A673 (cell line): ENCODE measurements around the gene PGM2L1. TPM values are rescaled to one million over a fixed set of nuclear protein-coding genes. Genes with fewer than 3 reads are reported as not detected.
"Not testable (repeated sequence)": the region's sequence is repeated elsewhere in the genome, so short reads cannot be mapped to it uniquely, and the experiment has no call there.

Experiments
- BruUV-seq: library from RNA; stranded (reverse); fragments of 400-500 nt; replicated peaks from 2 replicates; lab custom pipeline; 2021; lab: Mats Ljungman, UMichigan
- CTCF ChIA-PET: fragments of 300-600 bp; sonication (Branson Sonifier 250); formaldehyde crosslinking; loops from one replicate; lab custom pipeline; 2022; ENCODE audit warnings: antibody characterized with exemption; lab: Charles Lee
- POLR2A ChIA-PET: fragments of 300-600 bp; sonication (Branson Sonifier 250); formaldehyde crosslinking; loops from one replicate; lab custom pipeline; 2022; ENCODE audit warnings: antibody characterized with exemption; ENCODE audit not compliant: low non-redundant PET; lab: Charles Lee
- DNase-seq: peaks from one replicate; pipeline ENCODE4 v3.0.0-alpha.2; 2015; ENCODE audit warnings: low spot score
- H3K27ac ChIP-seq: fragments of 200-600 bp; sonication (generic); 2 replicates; pipeline ENCODE4 v1.5.1; 2016; ENCODE audit warnings: mixed run types, low read depth, mild to moderate bottlenecking, mixed read lengths, antibody characterized with exemption, low read length; ENCODE audit not compliant: poor library complexity, severe bottlenecking
- H3K27me3 ChIP-seq: fragments of 200-600 bp; sonication (generic); replicated peaks from 2 replicates; pipeline ENCODE4 v1.6.1; 2017; ENCODE audit warnings: mixed run types, low read depth, mild to moderate bottlenecking, mixed read lengths, antibody characterized with exemption, low read length; ENCODE audit not compliant: insufficient read depth, poor library complexity
- H3K36me3 ChIP-seq: fragments of 200-600 bp; sonication (generic); 2 replicates; pipeline ENCODE4 v1.6.1; 2016; ENCODE audit warnings: mixed run types, mild to moderate bottlenecking, mixed read lengths, antibody characterized with exemption, low read length; ENCODE audit not compliant: insufficient read depth, poor library complexity, severe bottlenecking
- H3K4me1 ChIP-seq: fragments of 200-600 bp; sonication (generic); 2 replicates; pipeline ENCODE4 v1.6.1; 2017; ENCODE audit warnings: mixed run types, mild to moderate bottlenecking, mixed read lengths, antibody characterized with exemption, low read length; ENCODE audit not compliant: insufficient read depth, poor library complexity, severe bottlenecking
- H3K4me3 ChIP-seq: fragments of 200-600 bp; sonication (generic); 2 replicates; pipeline ENCODE4 v1.5.1; 2016; ENCODE audit warnings: low read depth, mixed run types, mild to moderate bottlenecking, mixed read lengths, low read length; ENCODE audit not compliant: poor library complexity, severe bottlenecking
- H3K9me3 ChIP-seq: fragments of 200-600 bp; sonication (generic); 2 replicates; pipeline ENCODE4 v1.6.1; 2016; ENCODE audit warnings: mixed run types, low read depth, mild to moderate bottlenecking, mixed read lengths, antibody characterized with exemption, low read length; ENCODE audit not compliant: poor library complexity, severe bottlenecking
- EZH2 ChIP-seq: fragments of 200-600 bp; sonication (generic); IDR thresholded peaks from 2 replicates; pipeline ENCODE4 v1.6.1; 2017; ENCODE audit warnings: borderline replicate concordance, low read depth, mild to moderate bottlenecking, mixed read lengths, antibody characterized with exemption, low read length; ENCODE audit not compliant: poor library complexity, severe bottlenecking
- intact Hi-C: fragments of 100-400 bp; cut with micrococcal nuclease; formaldehyde crosslinking; loops from one replicate; pipeline ENCODE4 v1.10.0; 2022; ENCODE audit not compliant: unreplicated experiment
- total RNA-seq: library from RNA; stranded (reverse); gene quantifications from 2 replicates; pipeline ENCODE4 v1.2.3, GENCODE V29; 2021
- TF ChIP-seq, protein P1 (sequence below): fragments of 300-800, 200-600 bp; sonication (generic); conservative IDR thresholded peaks from 2 replicates; pipeline ENCODE4 v1.5.1; 2017; ENCODE audit warnings: low read depth, mild to moderate bottlenecking, antibody characterized with exemption, low read length, moderate library complexity, mixed read lengths

The PGM2L1 gene
- total RNA-seq, 1 experiment from 2014 or later = 18.2 TPM

GRCh38 chr11:74418509-74418895 lies 20.3 kb upstream of the PGM2L1 start:
- intact Hi-C loops = no loop called here
- Histone ChIP-seq H3K27me3 (no peaks in the 10 kb centered on the region), H3K9me3 (no peaks in the 10 kb centered on the region), H3K4me3 (no peak overlapping the region), H3K4me1 (peaks cover 21% of the 10 kb centered on the region), H3K27ac (peak overlapping the region; percentile 12), H3K36me3 (no peaks in the 10 kb centered on the region)
- peak; percentile 91 for DNase-seq
- CTCF ChIA-PET = no interaction called here
- POLR2A ChIA-PET = interaction anchor here (0.6 kb wide), 1 partner anchor 21 kb away, joined by 3 read pairs; no protein-coding TSS in a partner anchor
- no TSS peak for BruUV-seq
- TF ChIP-seq, protein P1, sequence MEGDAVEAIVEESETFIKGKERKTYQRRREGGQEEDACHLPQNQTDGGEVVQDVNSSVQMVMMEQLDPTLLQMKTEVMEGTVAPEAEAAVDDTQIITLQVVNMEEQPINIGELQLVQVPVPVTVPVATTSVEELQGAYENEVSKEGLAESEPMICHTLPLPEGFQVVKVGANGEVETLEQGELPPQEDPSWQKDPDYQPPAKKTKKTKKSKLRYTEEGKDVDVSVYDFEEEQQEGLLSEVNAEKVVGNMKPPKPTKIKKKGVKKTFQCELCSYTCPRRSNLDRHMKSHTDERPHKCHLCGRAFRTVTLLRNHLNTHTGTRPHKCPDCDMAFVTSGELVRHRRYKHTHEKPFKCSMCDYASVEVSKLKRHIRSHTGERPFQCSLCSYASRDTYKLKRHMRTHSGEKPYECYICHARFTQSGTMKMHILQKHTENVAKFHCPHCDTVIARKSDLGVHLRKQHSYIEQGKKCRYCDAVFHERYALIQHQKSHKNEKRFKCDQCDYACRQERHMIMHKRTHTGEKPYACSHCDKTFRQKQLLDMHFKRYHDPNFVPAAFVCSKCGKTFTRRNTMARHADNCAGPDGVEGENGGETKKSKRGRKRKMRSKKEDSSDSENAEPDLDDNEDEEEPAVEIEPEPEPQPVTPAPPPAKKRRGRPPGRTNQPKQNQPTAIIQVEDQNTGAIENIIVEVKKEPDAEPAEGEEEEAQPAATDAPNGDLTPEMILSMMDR = no peak
- TF ChIP-seq EZH2 = no peak

GRCh38 chr11:74417860-74418508 lies 19.8 kb upstream of the PGM2L1 start:
- no TSS peak for BruUV-seq
- ChIA-PET CTCF (interaction anchor here (1.0 kb wide), 1 partner anchor 32 kb away, joined by 4 read pairs; no protein-coding TSS in a partner anchor), POLR2A (interaction anchor here (0.6 kb wide), 1 partner anchor 21 kb away, joined by 3 read pairs; no protein-coding TSS in a partner anchor)
- H3K27ac ChIP-seq = no peak overlapping the region
- H3K4me1 ChIP-seq = peaks cover 21% of the 10 kb centered on the region
- H3K4me3 ChIP-seq = no peak overlapping the region
- H3K27me3 ChIP-seq = no peaks in the 10 kb centered on the region
- DNase-seq = peak; percentile 33
- H3K9me3 ChIP-seq = no peaks in the 10 kb centered on the region
- TF ChIP-seq, protein P1 = no peak
- TF ChIP-seq EZH2 = no peak
- intact Hi-C loops = no loop called here
- H3K36me3 ChIP-seq = no peaks in the 10 kb centered on the region

- intact Hi-C loops = no loop called here
- peak; percentile 41 for DNase-seq
- Histone ChIP-seq H3K36me3 (no peaks in the 10 kb centered on the region), H3K9me3 (no peaks in the 10 kb centered on the region), H3K4me3 (no peak overlapping the region), H3K27me3 (no peaks in the 10 kb centered on the region), H3K27ac (no peak overlapping the region), H3K4me1 (peaks cover 21% of the 10 kb centered on the region)
- TF ChIP-seq EZH2 = no peak
- no TSS peak for BruUV-seq
- ChIA-PET POLR2A (no interaction called here), CTCF (interaction anchor here (1.0 kb wide), 1 partner anchor 32 kb away, joined by 4 read pairs; no protein-coding TSS in a partner anchor)
Measured at GRCh38 chr11:74417379-74417804, 19.2 kb upstream of the PGM2L1 start.

DNA sequence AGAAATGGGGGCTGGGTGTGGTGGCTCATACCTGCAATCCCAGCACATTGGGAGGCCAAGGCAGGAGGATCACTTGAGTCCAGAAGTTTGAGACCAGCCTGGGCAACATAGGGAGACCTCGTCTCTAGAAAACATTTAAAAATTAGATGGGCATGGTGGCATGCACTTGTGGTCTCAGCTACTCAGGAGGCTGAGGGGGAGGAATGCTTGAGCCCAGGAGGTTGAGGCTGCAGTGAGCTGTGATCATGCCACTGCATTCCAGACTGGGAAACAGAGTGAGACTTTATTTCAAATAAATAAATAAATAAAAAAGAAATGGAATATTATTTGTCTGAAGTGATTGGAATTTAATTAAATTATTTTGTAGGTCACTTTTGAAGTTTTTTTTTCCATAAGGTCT lies 18.7 kb upstream of the PGM2L1 start:
- POLR2A ChIA-PET, H3K36me3 ChIP-seq, H3K9me3 ChIP-seq, DNase-seq, H3K27ac ChIP-seq, intact Hi-C loops, BruUV-seq, H3K27me3 ChIP-seq, H3K4me3 ChIP-seq: not testable (repeated sequence)
- peaks cover 21% of the 10 kb centered on the region for H3K4me1 ChIP-seq
- CTCF ChIA-PET = interaction anchor here (1.0 kb wide), 1 partner anchor 33 kb away, joined by 4 read pairs; no protein-coding TSS in a partner anchor
